Measurements from ENCODE around the gene UBAP2L. TPM values are rescaled to one million over a fixed set of nuclear protein-coding genes. Genes with fewer than 3 reads are reported as not detected.

Gene UBAP2L
- polyA plus RNA-seq, 1 experiment, result 134 TPM

GRCh38 chr1:154178013-154178412 lies 42.7 kb upstream of the UBAP2L start:
- no peaks in the 10 kb centered on the region for H3K27me3 ChIP-seq (ENCODE audit: control insufficient read depth, insufficient read depth, low read length)
- CTCF ChIA-PET, result no interaction called here
- no peak for TF ChIP-seq CTCF (IDR thresholded peaks at IDR 0.05; ENCODE audit: insufficient read depth, low read depth, low read length)
- POLR2A ChIA-PET, result no interaction called here
- no peak for DNase-seq (ENCODE audit: low read depth)
- peaks cover 7% of the 10 kb centered on the region for H3K36me3 ChIP-seq (ENCODE audit: control insufficient read depth, insufficient read depth, low read length)
- no peak overlapping the region for H3K4me3 ChIP-seq (ENCODE audit: low read depth, low read length)

DNA sequence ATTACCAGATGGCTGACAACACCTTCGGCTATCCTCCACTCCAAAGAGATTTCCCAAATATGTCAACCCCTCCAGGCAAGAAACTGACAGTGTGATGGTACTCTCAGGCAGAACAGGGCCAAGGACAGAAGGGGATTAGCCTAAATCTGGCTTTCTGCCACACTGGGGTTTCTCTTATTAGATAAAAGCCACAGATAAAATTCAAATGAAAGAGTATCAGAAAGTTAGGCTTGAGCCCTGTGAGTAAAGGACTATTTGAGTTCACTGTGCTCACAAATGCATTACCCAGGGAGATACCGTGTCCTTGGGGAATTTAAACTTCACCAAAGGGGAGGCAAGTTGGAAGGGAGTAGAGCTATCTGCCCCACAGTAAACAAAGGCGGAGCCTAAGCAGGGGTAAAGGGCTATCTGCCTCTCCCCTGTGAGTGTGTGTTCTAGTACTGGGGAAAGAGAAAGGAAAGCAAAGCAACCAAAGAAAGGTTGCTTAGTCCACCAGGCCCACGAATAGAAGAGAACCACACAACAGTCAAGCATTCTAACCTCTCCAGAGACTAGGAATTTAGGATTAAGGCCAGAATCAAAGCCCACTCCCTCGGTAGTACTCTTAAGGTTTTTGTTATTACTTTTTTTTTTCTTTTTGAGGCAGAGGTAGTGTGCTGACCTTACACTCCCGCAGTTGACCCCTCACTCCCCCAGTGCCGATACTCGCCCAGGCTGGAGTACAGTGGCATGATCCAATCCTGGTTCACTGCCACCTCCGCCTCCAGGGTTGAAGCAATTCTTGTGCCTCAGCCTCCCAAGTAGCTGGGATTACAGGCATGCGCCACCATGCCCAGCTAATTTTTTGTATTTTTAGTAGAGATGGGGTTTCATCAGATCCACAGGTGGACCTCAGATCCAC lies 41.6 kb upstream of the UBAP2L start:
- DNase-seq (ENCODE audit: low read depth), result no peak
- ChIA-PET CTCF (interaction anchor here (1.6 kb wide), 1 partner anchor 146 kb away, joined by 3 read pairs; the partner anchor contains the start of gene ATP8B2), POLR2A (interaction anchor here (0.6 kb wide), 1 partner anchor 189 kb away, joined by 3 read pairs; the partner anchor contains the start of gene RPS27)
- H3K4me3 ChIP-seq (ENCODE audit: low read depth, low read length), result no peak overlapping the region
- TF ChIP-seq CTCF (IDR thresholded peaks at IDR 0.05; ENCODE audit: insufficient read depth, low read depth, low read length), result no peak
- H3K27me3 ChIP-seq (ENCODE audit: control insufficient read depth, insufficient read depth, low read length), result no peaks in the 10 kb centered on the region
- H3K36me3 ChIP-seq (ENCODE audit: control insufficient read depth, insufficient read depth, low read length), result peaks cover 5% of the 10 kb centered on the region

GRCh38 chr1:154179946-154180687 lies 40.6 kb upstream of the UBAP2L start:
- CTCF ChIA-PET, result interaction anchor here (1.6 kb wide), 1 partner anchor 145 kb away, joined by 3 read pairs; the partner anchor contains the start of gene ATP8B2
- H3K4me3 ChIP-seq (ENCODE audit: low read depth, low read length), result no peak overlapping the region

DNA sequence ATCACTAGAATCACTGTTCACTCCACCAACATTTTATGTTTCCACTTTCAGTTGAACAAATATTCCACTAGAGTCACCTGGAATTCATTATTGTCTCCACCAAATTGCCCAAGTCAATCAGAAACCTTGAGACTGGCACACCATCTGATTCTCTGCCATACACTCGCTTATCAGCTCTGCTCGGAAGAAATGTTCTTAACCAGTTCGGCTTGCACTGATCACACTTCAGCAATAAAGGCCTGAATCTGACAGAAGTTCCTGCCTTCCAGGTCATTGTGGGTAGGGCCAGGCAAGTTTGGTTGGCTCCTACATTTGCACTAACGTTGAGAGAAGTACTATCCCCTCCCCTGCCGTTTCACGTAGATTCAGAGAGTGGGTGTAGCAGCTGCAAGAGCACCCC lies 38.8 kb upstream of the UBAP2L start:
- CTCF ChIA-PET, result interaction anchor here (1.2 kb wide), 1 partner anchor 17 kb away, joined by 5 read pairs; no protein-coding TSS in a partner anchor
- no peak for TF ChIP-seq CTCF (IDR thresholded peaks at IDR 0.05; ENCODE audit: insufficient read depth, low read depth, low read length)
- Histone ChIP-seq H3K36me3 (ENCODE audit: control insufficient read depth, insufficient read depth, low read length) (no peaks in the 10 kb centered on the region), H3K27me3 (ENCODE audit: control insufficient read depth, insufficient read depth, low read length) (no peaks in the 10 kb centered on the region; the same call in 1 of the 2 replicates), H3K4me3 (ENCODE audit: low read depth, low read length) (peak overlapping the region; percentile 99)
- POLR2A ChIA-PET, result interaction anchor here (0.7 kb wide), 1 partner anchor 235 kb away, joined by 3 read pairs; no protein-coding TSS in a partner anchor
- DNase-seq (ENCODE audit: low read depth), result no peak

More at GRCh38 chr1:154179946-154180687, 40.6 kb upstream of the UBAP2L start:
- DNase-seq (ENCODE audit: low read depth), result no peak
- Histone ChIP-seq H3K36me3 (ENCODE audit: control insufficient read depth, insufficient read depth, low read length) (peaks cover 4% of the 10 kb centered on the region), H3K27me3 (ENCODE audit: control insufficient read depth, insufficient read depth, low read length) (no peaks in the 10 kb centered on the region)
- POLR2A ChIA-PET, result no interaction called here
- no peak for TF ChIP-seq CTCF (IDR thresholded peaks at IDR 0.05; ENCODE audit: insufficient read depth, low read depth, low read length)
